Measurements from ENCODE around the gene FARP1.

The FARP1 gene

DNA sequence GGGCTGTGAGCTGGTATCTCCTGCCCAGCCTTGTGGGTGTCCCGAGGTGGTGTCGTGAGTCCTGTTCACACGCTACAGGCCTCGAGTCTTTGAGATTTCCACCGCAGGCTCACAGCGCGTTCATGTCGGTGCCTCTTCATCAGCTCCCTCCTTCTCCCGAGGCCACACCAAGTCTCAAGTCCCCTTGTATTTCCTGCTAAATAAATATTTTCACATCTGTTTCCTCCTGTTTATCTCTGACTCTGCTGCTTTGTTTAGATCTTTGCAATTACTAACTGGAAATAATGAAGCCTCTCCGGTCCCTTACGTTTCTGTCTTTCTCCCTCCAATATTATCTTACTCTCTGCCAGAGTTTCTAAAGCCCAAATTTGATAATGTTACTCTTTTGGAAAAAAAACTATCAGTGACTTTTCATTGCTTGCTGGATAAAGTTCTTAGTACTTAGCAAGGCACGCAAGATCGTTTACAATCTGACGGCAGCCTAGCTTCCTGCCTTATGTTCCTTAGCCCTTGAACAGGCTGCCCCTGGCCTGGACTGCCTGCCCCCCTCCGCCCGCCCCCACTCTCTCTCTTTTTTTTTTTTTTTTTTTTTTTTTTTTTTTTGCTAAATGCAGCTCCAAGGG lies 164.7 kb downstream of the FARP1 start:
- POLR2A ChIA-PET = no interaction called here
- TF ChIP-seq, protein P1, sequence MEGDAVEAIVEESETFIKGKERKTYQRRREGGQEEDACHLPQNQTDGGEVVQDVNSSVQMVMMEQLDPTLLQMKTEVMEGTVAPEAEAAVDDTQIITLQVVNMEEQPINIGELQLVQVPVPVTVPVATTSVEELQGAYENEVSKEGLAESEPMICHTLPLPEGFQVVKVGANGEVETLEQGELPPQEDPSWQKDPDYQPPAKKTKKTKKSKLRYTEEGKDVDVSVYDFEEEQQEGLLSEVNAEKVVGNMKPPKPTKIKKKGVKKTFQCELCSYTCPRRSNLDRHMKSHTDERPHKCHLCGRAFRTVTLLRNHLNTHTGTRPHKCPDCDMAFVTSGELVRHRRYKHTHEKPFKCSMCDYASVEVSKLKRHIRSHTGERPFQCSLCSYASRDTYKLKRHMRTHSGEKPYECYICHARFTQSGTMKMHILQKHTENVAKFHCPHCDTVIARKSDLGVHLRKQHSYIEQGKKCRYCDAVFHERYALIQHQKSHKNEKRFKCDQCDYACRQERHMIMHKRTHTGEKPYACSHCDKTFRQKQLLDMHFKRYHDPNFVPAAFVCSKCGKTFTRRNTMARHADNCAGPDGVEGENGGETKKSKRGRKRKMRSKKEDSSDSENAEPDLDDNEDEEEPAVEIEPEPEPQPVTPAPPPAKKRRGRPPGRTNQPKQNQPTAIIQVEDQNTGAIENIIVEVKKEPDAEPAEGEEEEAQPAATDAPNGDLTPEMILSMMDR (IDR thresholded peaks at IDR 0.05; ENCODE audit: control extremely low read depth, extremely low read depth, low read depth, missing control alignments) = no peak
- CTCF ChIA-PET = no interaction called here
- no peak for DNase-seq (ENCODE audit: extremely low spot score)

DNA sequence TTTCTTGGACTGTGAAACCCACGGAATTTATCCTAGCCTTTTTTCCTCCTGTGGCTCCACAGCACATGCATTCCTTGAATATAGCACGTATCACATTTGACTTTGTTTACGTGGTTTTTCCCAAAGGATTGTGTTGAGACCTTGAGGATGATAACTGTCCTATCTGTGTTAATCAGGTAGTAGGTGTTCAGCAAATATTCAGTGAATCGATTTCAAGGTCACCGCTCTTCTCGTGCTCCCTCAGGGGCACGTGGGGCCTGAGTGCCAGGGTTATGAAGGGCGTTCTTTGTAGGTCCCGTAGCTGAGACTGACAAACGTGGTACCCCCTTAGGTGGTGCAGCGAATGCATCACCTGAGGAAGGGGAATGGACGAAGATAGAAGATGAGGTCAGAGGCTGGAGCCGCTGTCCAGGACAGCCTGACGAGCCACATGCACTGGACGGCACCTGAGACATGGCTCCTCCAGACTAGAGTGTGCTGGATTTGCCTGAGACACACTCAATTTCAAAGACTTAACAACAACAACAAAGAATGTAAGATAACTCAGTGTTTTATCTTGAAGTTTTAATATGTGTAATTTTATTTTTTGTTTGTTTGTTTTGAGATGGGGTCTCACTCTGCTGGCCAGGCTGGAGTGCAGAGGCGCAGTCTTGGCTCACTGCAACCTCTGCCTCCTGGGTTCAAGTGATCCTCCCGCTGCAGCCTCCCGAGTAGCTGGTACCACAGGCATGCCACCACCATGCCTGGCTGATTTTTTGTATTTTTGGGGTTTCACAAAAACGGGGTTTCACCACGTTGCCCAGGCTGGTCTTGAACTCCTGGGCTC lies 165.4 kb downstream of the FARP1 start:
- CTCF ChIA-PET = no interaction called here
- TF ChIP-seq, protein P1 (IDR thresholded peaks at IDR 0.05; ENCODE audit: control extremely low read depth, extremely low read depth, low read depth, missing control alignments) = no peak
- POLR2A ChIA-PET = no interaction called here

DNA sequence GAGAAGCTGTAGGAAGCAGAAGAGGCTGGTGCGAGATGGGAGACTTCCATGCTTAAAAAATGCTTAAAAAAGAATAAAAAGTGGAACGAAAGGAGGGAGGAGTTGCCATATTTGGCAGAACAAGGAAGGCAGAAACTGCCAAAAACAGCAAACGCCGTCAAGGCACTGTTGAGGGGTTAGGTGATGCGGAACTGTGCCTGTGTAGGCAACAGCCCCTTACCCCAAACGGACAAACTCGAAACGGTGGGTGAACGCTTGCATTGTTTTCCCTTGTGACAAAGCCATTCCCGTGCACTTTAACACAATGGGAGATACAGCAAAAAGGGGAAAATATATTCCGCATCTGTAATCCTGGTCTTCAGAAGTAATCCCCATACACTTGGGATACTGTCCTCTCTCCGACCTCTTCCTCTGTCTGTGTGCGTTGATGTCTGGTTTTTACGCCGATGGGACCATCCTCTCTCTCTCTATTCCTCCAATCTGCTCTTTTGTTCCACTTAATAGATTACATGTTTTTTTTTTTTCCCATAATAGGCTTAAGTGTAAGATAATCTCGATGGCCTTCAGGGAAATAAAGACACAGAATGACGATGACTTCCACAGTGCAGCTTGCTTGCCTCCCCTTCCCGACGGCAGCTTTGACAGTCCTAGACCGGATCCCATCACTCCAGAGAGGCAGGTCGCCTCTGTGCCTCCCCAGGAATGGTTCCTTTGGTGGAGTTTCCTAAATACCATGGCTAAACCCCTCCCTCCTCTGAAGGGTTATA lies 166.9 kb downstream of the FARP1 start:
- POLR2A ChIA-PET = no interaction called here
- CTCF ChIA-PET = no interaction called here
- DNase-seq (ENCODE audit: extremely low spot score) = no peak
- TF ChIP-seq, protein P1 (IDR thresholded peaks at IDR 0.05; ENCODE audit: control extremely low read depth, extremely low read depth, low read depth, missing control alignments) = no peak

More for the DNA sequence above, 165.4 kb downstream of the FARP1 start:
- DNase-seq (ENCODE audit: extremely low spot score) = no peak

DNA sequence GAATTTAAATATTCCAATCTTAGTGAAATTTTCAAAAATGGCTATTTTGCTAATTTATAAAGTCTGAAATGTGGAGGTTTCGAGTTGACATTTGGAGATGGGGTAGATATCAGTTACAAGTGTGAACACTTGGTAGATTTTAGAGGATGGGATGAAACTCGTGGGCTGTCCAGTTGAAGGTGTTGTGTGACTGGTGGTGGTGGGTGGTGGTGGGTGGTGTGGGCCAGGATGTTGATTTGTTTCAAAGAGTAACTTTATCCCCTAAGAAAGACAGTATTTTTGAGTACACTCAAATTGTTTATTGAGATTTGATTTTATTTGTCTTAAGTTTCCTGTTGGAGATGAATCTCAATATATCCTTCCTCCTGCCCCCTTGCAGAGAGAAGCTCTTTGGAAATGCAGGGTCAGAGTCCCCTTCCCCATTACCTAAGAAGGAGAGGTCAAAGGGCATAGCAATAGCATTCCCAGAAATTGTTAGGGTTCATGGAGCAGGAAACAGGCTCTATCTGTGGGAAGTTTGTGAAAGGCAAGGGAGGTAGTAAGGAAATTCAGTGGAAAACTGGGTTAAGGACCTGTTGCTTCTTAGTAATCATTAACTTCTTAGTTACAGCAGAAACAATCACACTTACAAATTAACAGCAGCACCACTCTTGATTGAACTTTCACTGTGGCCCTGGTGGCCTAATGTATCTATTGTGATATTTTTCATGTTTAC lies 167.7 kb downstream of the FARP1 start:
- TF ChIP-seq, protein P1 (IDR thresholded peaks at IDR 0.05; ENCODE audit: control extremely low read depth, extremely low read depth, low read depth, missing control alignments) = no peak
- CTCF ChIA-PET = no interaction called here
- DNase-seq (ENCODE audit: extremely low spot score) = no peak
- POLR2A ChIA-PET = no interaction called here

DNA sequence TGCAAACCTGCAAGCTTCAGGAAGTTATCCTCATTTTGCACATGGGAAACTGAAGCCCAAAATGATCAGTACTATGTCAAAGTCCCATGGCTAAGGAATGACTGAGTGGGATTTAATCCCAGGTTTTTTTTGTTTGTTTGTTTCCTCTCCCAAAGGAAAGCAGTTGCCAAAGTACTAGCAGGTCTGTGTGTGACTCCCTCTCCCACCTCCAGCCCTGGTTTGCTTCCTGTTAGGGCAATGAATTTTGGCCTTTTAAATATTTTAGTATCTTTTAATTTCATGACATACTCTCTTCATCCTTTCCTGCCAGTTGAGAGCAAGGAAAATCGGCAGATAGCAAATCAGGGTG lies 168.3 kb downstream of the FARP1 start:
- ChIA-PET POLR2A (no interaction called here), CTCF (no interaction called here)
- TF ChIP-seq, protein P1 (IDR thresholded peaks at IDR 0.05; ENCODE audit: control extremely low read depth, extremely low read depth, low read depth, missing control alignments) = no peak
- DNase-seq (ENCODE audit: extremely low spot score) = no peak

DNA sequence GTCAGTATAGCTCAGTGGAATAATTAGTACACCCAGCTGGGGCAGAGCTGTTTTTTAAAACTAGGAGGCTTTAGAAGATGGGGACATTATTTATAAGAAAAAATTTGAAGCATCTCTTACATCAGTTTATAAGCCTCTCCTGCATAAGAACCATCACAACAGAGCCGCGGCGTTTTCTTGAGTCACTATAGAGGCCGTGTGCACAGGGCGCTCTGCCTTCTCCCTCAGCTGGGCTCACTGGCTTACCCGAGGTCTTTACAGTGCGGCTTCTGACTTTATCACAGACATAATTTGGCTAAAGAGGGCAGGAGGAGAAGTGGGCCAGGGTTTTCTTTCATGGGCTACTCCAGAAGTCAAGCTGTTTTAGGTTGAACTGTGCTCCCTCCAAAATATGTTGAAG lies 169.7 kb downstream of the FARP1 start:
- TF ChIP-seq, protein P1 (IDR thresholded peaks at IDR 0.05; ENCODE audit: control extremely low read depth, extremely low read depth, low read depth, missing control alignments) = no peak
- no peak for DNase-seq (ENCODE audit: extremely low spot score)
- POLR2A ChIA-PET = no interaction called here
- CTCF ChIA-PET = no interaction called here
